Measurements from ENCODE around the gene PMEPA1. TPM values are rescaled to one million over a fixed set of nuclear protein-coding genes. Genes with fewer than 3 reads are reported as not detected.

PMEPA1 gene
- total RNA-seq, 3 donors from 2014 or later (not counting 1 experiment from before 2014, with no cell fraction given), result 1.2 to 5.9 (median 2.4) TPM

GRCh38 chr20:57650266-57650665 is 59.5 kb downstream of the PMEPA1 start:
- H3K4me1 ChIP-seq (ENCODE audit: control insufficient read depth, insufficient read depth, low read length), result peaks cover 8% of the 10 kb centered on the region
- Mint-ChIP-seq H3K4me3 (no peak overlapping the region), H3K9me3 (no peaks in the 10 kb centered on the region), H3K27me3 (ENCODE audit: low read depth in 2 of 2) (peaks cover 6 to 31% of the 10 kb centered on the region in 2 donors), H3K4me1 (peaks cover 7% of the 10 kb centered on the region in 2 donors), H3K36me3 (no peaks in the 10 kb centered on the region), H3K27ac (no peak overlapping the region)
- DNase-seq (no peak), ATAC-seq (no peak)
- TF ChIP-seq, protein P1, sequence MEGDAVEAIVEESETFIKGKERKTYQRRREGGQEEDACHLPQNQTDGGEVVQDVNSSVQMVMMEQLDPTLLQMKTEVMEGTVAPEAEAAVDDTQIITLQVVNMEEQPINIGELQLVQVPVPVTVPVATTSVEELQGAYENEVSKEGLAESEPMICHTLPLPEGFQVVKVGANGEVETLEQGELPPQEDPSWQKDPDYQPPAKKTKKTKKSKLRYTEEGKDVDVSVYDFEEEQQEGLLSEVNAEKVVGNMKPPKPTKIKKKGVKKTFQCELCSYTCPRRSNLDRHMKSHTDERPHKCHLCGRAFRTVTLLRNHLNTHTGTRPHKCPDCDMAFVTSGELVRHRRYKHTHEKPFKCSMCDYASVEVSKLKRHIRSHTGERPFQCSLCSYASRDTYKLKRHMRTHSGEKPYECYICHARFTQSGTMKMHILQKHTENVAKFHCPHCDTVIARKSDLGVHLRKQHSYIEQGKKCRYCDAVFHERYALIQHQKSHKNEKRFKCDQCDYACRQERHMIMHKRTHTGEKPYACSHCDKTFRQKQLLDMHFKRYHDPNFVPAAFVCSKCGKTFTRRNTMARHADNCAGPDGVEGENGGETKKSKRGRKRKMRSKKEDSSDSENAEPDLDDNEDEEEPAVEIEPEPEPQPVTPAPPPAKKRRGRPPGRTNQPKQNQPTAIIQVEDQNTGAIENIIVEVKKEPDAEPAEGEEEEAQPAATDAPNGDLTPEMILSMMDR (IDR thresholded peaks at IDR 0.05), result no peak
- WGBS (ENCODE audit: insufficient coverage), result 61% methylated on average over 6 of the region's 9 CpGs
- H3K4me3 ChIP-seq (ENCODE audit: low read length), result no peak overlapping the region
- no peaks in the 10 kb centered on the region for H3K36me3 ChIP-seq (ENCODE audit: control insufficient read depth, insufficient read depth, low read length)
- H3K27me3 ChIP-seq (ENCODE audit: control insufficient read depth, insufficient read depth, low read length), result no peaks in the 10 kb centered on the region
- H3K27ac ChIP-seq (ENCODE audit: low read length), result no peak overlapping the region
- intact Hi-C loops (cut with micrococcal nuclease), result loop anchor here (10.0 kb wide), 1 partner anchor 525 kb away; no protein-coding TSS in a partner anchor
- peaks cover under 1% of the 10 kb centered on the region for H3K9me3 ChIP-seq (ENCODE audit: control insufficient read depth, insufficient read depth, low read length)

- Mint-ChIP-seq H3K4me3 (no peak overlapping the region), H3K27me3 (ENCODE audit: low read depth in 2 of 2) (peaks cover 6 to 31% of the 10 kb centered on the region in 2 donors), H3K4me1 (peaks cover 5% of the 10 kb centered on the region in 2 donors), H3K9me3 (peaks cover 0 to 3% of the 10 kb centered on the region in 2 donors), H3K36me3 (no peaks in the 10 kb centered on the region), H3K27ac (no peak overlapping the region)
- peaks cover 5% of the 10 kb centered on the region for H3K9me3 ChIP-seq (ENCODE audit: control insufficient read depth, insufficient read depth, low read length)
- 94% methylated on average over 14 of the region's 14 CpGs for WGBS (ENCODE audit: insufficient coverage)
- H3K36me3 ChIP-seq (ENCODE audit: control insufficient read depth, insufficient read depth, low read length), result no peaks in the 10 kb centered on the region
- TF ChIP-seq, protein P1 (IDR thresholded peaks at IDR 0.05), result no peak
- no peak overlapping the region for H3K4me3 ChIP-seq (ENCODE audit: low read length)
- ATAC-seq, result no peak
- intact Hi-C loops (cut with micrococcal nuclease), result loop anchor here (10.0 kb wide), 1 partner anchor 525 kb away; no protein-coding TSS in a partner anchor
- no peak overlapping the region for H3K27ac ChIP-seq (ENCODE audit: low read length)
- DNase-seq, result no peak
- no peaks in the 10 kb centered on the region for H3K27me3 ChIP-seq (ENCODE audit: control insufficient read depth, insufficient read depth, low read length)
- H3K4me1 ChIP-seq (ENCODE audit: control insufficient read depth, insufficient read depth, low read length), result peaks cover 7% of the 10 kb centered on the region
Observed at GRCh38 chr20:57649617-57650015, 60.2 kb downstream of the PMEPA1 start.

- H3K27ac ChIP-seq (ENCODE audit: low read length), result no peak overlapping the region
- H3K9me3 Mint-ChIP-seq, result peaks cover 0 to 6% of the 10 kb centered on the region in 2 donors
- no peaks in the 10 kb centered on the region for H3K36me3 Mint-ChIP-seq
- H3K9me3 ChIP-seq (ENCODE audit: control insufficient read depth, insufficient read depth, low read length), result peaks cover 5% of the 10 kb centered on the region
- 93% methylated on average over 15 of the region's 15 CpGs for WGBS (ENCODE audit: insufficient coverage)
- intact Hi-C loops (cut with micrococcal nuclease), result no loop called here
- no peak overlapping the region for H3K4me3 ChIP-seq (ENCODE audit: low read length)
- no peak overlapping the region for H3K4me3 Mint-ChIP-seq
- TF ChIP-seq, protein P1 (IDR thresholded peaks at IDR 0.05), result no peak
- no peaks in the 10 kb centered on the region for H3K4me1 Mint-ChIP-seq
- H3K4me1 ChIP-seq (ENCODE audit: control insufficient read depth, insufficient read depth, low read length), result peaks cover 2% of the 10 kb centered on the region
- ATAC-seq (no peak), DNase-seq (no peak)
- H3K36me3 ChIP-seq (ENCODE audit: control insufficient read depth, insufficient read depth, low read length), result no peaks in the 10 kb centered on the region
- no peak overlapping the region for H3K27ac Mint-ChIP-seq
- H3K27me3 Mint-ChIP-seq (ENCODE audit: low read depth in 2 of 2), result peaks cover 6 to 31% of the 10 kb centered on the region in 2 donors
- H3K27me3 ChIP-seq (ENCODE audit: control insufficient read depth, insufficient read depth, low read length), result no peaks in the 10 kb centered on the region
Observed at GRCh38 chr20:57648878-57649616, 60.8 kb downstream of the PMEPA1 start.

Data from natural killer cell (primary cell).